ENCODE data around the gene KLF11. TPM values are rescaled to one million over a fixed set of nuclear protein-coding genes. Genes with fewer than 3 reads are reported as not detected.

Gene KLF11
- total and polyA plus RNA-seq, 2 donors (not counting 1 experiment from before 2014, with no cell fraction given): 5.9 to 6.8 TPM

DNA sequence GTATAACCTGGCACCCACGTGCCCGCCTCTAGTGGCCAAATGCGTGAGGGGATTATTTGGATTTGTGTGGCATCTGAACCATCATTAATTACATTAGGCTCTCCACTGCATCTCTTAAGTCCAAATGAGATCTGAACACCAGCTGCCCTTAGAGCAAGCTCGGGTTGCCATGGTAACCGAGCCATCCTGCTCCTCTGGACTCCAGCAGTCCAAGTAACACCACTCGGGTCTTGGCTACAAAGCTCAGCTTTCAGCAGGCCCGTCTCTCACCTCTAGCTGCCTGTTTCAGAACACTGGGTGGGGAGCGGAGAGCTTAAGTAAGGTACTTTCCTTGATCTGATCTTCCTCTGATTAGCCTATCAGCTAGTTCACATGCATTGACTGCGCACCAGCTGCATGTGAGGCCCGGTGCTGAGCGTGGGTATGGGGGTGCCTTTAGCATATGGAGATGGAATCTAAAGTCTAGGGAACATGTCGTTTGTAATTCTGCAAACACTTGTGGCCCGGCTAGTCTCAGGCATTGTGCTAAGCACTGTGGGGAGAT lies 51.0 kb downstream of the KLF11 start:
- H3K27me3 ChIP-seq (ENCODE audit: control insufficient read depth, insufficient read depth, low read length): peaks cover 20% of the 10 kb centered on the region
- H4K20me1 ChIP-seq (ENCODE audit: control insufficient read depth, extremely low read depth, insufficient read depth, low read length): no peaks in the 10 kb centered on the region
- H3K36me3 ChIP-seq (ENCODE audit: control insufficient read depth, insufficient read depth, low read length): no peaks in the 10 kb centered on the region
- no peaks in the 10 kb centered on the region for H3K9me3 ChIP-seq (ENCODE audit: control insufficient read depth, insufficient read depth, low read depth, low read length)
- no peak overlapping the region for H3K4me3 ChIP-seq (replicated peaks in 1 of 4; ENCODE audit: control extremely low read depth in 1 of 4, insufficient read depth in 1 of 4, low read depth in 3 of 4, low read length in 4 of 4)
- H3K4me2 ChIP-seq (ENCODE audit: extremely low read depth, insufficient read depth, low read length): no peak overlapping the region
- H3K79me2 ChIP-seq (ENCODE audit: control insufficient read depth, insufficient read depth, low read length): no peaks in the 10 kb centered on the region
- H3K9ac ChIP-seq (ENCODE audit: insufficient read depth, low read length): no peak overlapping the region
- H2AFZ ChIP-seq (ENCODE audit: low read length): no peak overlapping the region
- no peaks in the 10 kb centered on the region for H3K4me1 ChIP-seq (ENCODE audit: control insufficient read depth, extremely low read depth, insufficient read depth, low read length)
- no peak overlapping the region for H3K27ac ChIP-seq (ENCODE audit: insufficient read depth, low read length)
- DNase-seq (ENCODE audit: low read depth in 2 of 2): no peak
- TF ChIP-seq CTCF (conservative IDR thresholded peaks at IDR 0.05 in 1 of 2, IDR thresholded peaks at IDR 0.05 in 1 of 2; ENCODE audit: low read depth in 1 of 2, low read length in 2 of 2) (no peak), EZH2 (IDR thresholded peaks at IDR 0.05; ENCODE audit: low read length, missing control alignments) (no peak)

DNA sequence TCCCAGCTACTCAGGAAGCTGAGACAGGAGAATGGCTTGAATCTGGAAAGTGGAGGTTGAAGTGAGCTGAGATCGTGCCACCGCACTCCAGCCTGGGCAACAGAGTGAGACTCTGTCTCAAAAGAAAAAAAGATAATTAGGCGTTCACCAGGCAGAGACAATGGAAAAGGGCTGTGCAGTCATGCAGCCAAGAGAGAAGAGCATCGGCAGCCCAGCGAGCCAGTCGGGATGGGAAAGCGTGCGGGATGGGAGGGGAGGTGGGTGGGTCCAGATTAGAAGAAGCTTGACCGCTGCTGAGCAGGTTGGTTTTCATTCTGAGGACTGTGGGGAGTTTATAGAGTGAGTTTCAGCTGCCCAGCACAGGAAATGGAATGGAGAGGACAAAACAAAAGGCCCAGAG lies 51.8 kb downstream of the KLF11 start:
- H3K27ac ChIP-seq (ENCODE audit: insufficient read depth, low read length): no peak overlapping the region
- H3K27me3 ChIP-seq (ENCODE audit: control insufficient read depth, insufficient read depth, low read length): peaks cover 17% of the 10 kb centered on the region
- no peaks in the 10 kb centered on the region for H3K9me3 ChIP-seq (ENCODE audit: control insufficient read depth, insufficient read depth, low read depth, low read length)
- no peak overlapping the region for H3K9ac ChIP-seq (ENCODE audit: insufficient read depth, low read length)
- no peaks in the 10 kb centered on the region for H3K79me2 ChIP-seq (ENCODE audit: control insufficient read depth, insufficient read depth, low read length)
- no peak overlapping the region for H3K4me3 ChIP-seq (replicated peaks in 1 of 4; ENCODE audit: control extremely low read depth in 1 of 4, insufficient read depth in 1 of 4, low read depth in 3 of 4, low read length in 4 of 4)
- H3K4me1 ChIP-seq (ENCODE audit: control insufficient read depth, extremely low read depth, insufficient read depth, low read length): no peaks in the 10 kb centered on the region
- DNase-seq (ENCODE audit: low read depth in 2 of 2): no peak
- no peak for TF ChIP-seq CTCF (conservative IDR thresholded peaks at IDR 0.05 in 1 of 2, IDR thresholded peaks at IDR 0.05 in 1 of 2; ENCODE audit: low read depth in 1 of 2, low read length in 2 of 2)
- no peak for TF ChIP-seq EZH2 (IDR thresholded peaks at IDR 0.05; ENCODE audit: low read length, missing control alignments)
- H4K20me1 ChIP-seq (ENCODE audit: control insufficient read depth, extremely low read depth, insufficient read depth, low read length): no peaks in the 10 kb centered on the region
- H2AFZ ChIP-seq (ENCODE audit: low read length): no peak overlapping the region
- no peaks in the 10 kb centered on the region for H3K36me3 ChIP-seq (ENCODE audit: control insufficient read depth, insufficient read depth, low read length)
- no peak overlapping the region for H3K4me2 ChIP-seq (ENCODE audit: extremely low read depth, insufficient read depth, low read length)

DNA sequence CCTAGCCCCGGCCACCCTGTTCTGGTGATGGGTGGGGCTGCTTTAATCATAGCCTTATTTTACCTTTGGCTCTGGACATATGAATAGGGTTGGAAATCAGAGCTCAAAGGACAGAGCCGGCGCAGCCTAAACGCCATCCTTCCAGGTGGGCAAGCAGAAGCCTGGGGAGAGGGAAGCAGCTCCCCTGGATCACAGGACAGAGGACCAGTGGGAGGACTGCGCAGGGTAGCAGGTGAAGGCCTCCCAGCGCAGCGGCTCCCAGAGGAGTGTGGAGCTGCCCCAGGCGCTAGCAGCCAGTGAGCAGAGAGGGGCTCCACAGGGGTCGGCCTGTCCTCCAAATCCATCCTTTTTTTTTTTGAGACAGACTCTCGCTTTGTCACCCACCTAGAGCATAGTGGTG lies 53.3 kb downstream of the KLF11 start:
- TF ChIP-seq CTCF (conservative IDR thresholded peaks at IDR 0.05 in 1 of 2, IDR thresholded peaks at IDR 0.05 in 1 of 2; ENCODE audit: low read depth in 1 of 2, low read length in 2 of 2): no peak
- no peak for TF ChIP-seq EZH2 (IDR thresholded peaks at IDR 0.05; ENCODE audit: low read length, missing control alignments)
- Histone ChIP-seq H3K4me3 (replicated peaks in 1 of 4; ENCODE audit: control extremely low read depth in 1 of 4, insufficient read depth in 1 of 4, low read depth in 3 of 4, low read length in 4 of 4) (no peak overlapping the region), H3K36me3 (ENCODE audit: control insufficient read depth, insufficient read depth, low read length) (no peaks in the 10 kb centered on the region), H3K9ac (ENCODE audit: insufficient read depth, low read length) (no peak overlapping the region), H2AFZ (ENCODE audit: low read length) (no peak overlapping the region), H4K20me1 (ENCODE audit: control insufficient read depth, extremely low read depth, insufficient read depth, low read length) (no peaks in the 10 kb centered on the region), H3K79me2 (ENCODE audit: control insufficient read depth, insufficient read depth, low read length) (no peaks in the 10 kb centered on the region), H3K27me3 (ENCODE audit: control insufficient read depth, insufficient read depth, low read length) (peaks cover 7% of the 10 kb centered on the region), H3K9me3 (ENCODE audit: control insufficient read depth, insufficient read depth, low read depth, low read length) (no peaks in the 10 kb centered on the region), H3K4me2 (ENCODE audit: extremely low read depth, insufficient read depth, low read length) (no peak overlapping the region), H3K27ac (ENCODE audit: insufficient read depth, low read length) (no peak overlapping the region), H3K4me1 (ENCODE audit: control insufficient read depth, extremely low read depth, insufficient read depth, low read length) (no peaks in the 10 kb centered on the region)
- no peak for DNase-seq (ENCODE audit: low read depth in 2 of 2)
